AG04450 (cell line): ENCODE measurements around the gene MBLAC1. TPM values are rescaled to one million over a fixed set of nuclear protein-coding genes. Genes with fewer than 3 reads are reported as not detected.
"Not testable (repeated sequence)": the region's sequence is repeated elsewhere in the genome, so short reads cannot be mapped to it uniquely, and the experiment has no call there.

Experiments
- CTCF ChIA-PET: fragments of 300-600, 350-600 bp; formaldehyde crosslinking; extraction: SDS; loops from one replicate; lab custom pipeline; 2022; ENCODE audit warnings: antibody characterized with exemption, inconsistent platforms; lab: Charles Lee
- POLR2A ChIA-PET: fragments of 350-600 bp; formaldehyde crosslinking; extraction: SDS; loops from one replicate; lab custom pipeline; 2021; ENCODE audit warnings: antibody characterized with exemption, inconsistent platforms; lab: Yijun Ruan, JAX
- DNase-seq: peaks from one replicate; pipeline ENCODE4 v3.0.0-alpha.2; 2011; ENCODE audit warnings: low read depth, low spot score
- H3K27ac ChIP-seq: one replicate; pipeline ENCODE4 v1.5.1; 2012; ENCODE audit warnings: low read depth, low read length, control low read depth
- H3K27me3 ChIP-seq: one replicate; pipeline ENCODE4 v1.6.0; 2012; ENCODE audit warnings: low read length; ENCODE audit not compliant: control insufficient read depth, insufficient read depth
- H3K4me3 ChIP-seq: 2 replicates; pipeline ENCODE4 v1.5.1; 2011; ENCODE audit warnings: mild to moderate bottlenecking, low read depth, low read length, control low read depth
- H3K9me3 ChIP-seq: 2 replicates; pipeline ENCODE4 v1.5.1; 2012; ENCODE audit warnings: low read length; ENCODE audit not compliant: control insufficient read depth, insufficient read depth
- polyA plus RNA-seq: library from polyadenylated mRNA; depleted of rRNA; stranded (reverse); fragments of >200 nt; gene quantifications from 2 replicates; pipeline ENCODE4 v1.2.3, GENCODE V29; 2011
- TF ChIP-seq, protein P1 (sequence below): IDR thresholded peaks from 2 replicates; pipeline ENCODE4 v1.5.1; 2011; ENCODE audit warnings: low read depth, low read length, control low read depth, inconsistent platforms

MBLAC1 gene
- polyA plus RNA-seq, 1 experiment = 0.55 TPM

DNA sequence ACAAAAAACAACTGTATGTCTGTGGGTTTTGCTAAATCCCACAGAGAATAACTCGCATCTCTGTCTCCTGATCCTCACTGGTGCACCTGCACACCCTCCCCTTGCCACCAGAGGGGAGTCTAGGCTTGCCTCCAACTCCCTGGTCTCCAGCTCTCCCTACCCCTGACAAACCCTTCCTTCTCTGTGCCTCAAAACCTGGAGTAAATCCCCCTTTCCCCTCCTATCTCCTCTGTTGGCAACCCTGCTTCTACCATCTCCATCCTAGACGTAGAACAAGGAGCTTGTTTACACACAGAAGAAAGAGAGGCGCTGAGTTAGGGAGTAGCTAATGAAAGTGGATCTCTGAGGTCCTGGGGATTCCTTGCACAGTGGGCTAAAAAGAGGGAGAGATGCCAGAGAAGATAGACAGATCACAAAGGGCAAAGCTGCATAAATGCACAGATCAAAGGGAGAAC, 6.0 kb downstream of the MBLAC1 start:
- ChIA-PET CTCF (interaction anchor here (0.6 to 5.4 kb wide), 31 partner anchors 9 to 317 kb away, joined by 3 to 65 read pairs (median 5); partner anchors contain the start of genes AP4M1, GAL3ST4, LAMTOR4 and PVRIG), POLR2A (no interaction called here)
- Histone ChIP-seq H3K27ac (no peak overlapping the region), H3K9me3 (no peaks in the 10 kb centered on the region), H3K4me3 (no peak overlapping the region), H3K27me3 (no peaks in the 10 kb centered on the region)
- TF ChIP-seq, protein P1, sequence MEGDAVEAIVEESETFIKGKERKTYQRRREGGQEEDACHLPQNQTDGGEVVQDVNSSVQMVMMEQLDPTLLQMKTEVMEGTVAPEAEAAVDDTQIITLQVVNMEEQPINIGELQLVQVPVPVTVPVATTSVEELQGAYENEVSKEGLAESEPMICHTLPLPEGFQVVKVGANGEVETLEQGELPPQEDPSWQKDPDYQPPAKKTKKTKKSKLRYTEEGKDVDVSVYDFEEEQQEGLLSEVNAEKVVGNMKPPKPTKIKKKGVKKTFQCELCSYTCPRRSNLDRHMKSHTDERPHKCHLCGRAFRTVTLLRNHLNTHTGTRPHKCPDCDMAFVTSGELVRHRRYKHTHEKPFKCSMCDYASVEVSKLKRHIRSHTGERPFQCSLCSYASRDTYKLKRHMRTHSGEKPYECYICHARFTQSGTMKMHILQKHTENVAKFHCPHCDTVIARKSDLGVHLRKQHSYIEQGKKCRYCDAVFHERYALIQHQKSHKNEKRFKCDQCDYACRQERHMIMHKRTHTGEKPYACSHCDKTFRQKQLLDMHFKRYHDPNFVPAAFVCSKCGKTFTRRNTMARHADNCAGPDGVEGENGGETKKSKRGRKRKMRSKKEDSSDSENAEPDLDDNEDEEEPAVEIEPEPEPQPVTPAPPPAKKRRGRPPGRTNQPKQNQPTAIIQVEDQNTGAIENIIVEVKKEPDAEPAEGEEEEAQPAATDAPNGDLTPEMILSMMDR = peak; percentile 98
- DNase-seq = no peak

- H3K27me3 ChIP-seq = peaks cover 3% of the 10 kb centered on the region
- H3K9me3 ChIP-seq = no peaks in the 10 kb centered on the region
- DNase-seq = no peak
- no peak overlapping the region for H3K27ac ChIP-seq
- POLR2A ChIA-PET = no interaction called here
- H3K4me3 ChIP-seq = no peak overlapping the region
- CTCF ChIA-PET = interaction anchor here (1.3 to 1.4 kb wide), 2 partner anchors 52 to 80 kb away, joined by 3 to 6 read pairs; no protein-coding TSS in a partner anchor
- TF ChIP-seq, protein P1 = no peak
These were observed 11.3 kb downstream of the MBLAC1 start for GRCh38 chr7:100137851-100138760.

DNA sequence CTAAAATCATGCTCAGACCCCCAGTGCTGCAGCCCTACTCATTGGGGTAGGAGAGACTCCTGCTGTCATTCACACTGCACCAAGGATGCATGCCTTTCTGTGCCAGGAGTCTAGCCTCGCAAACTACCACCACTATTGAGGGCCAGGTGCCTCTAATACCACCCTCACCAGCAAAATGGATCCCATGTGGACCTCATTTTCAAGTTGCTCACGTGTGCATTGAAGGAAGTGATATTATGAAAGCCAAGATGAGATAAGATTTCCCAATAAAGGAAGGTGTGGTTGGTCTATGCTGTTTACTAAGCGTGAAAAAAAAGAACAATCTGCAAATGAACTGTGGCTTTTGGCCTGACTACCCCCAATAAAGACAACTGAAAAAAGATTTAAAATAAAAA, 14.8 kb downstream of the MBLAC1 start:
- DNase-seq = no peak
- no peak overlapping the region for H3K4me3 ChIP-seq
- ChIA-PET CTCF (interaction anchor here (2.0 to 2.3 kb wide), 2 partner anchors 8 to 10 kb away, joined by 7 to 30 read pairs; no protein-coding TSS in a partner anchor), POLR2A (no interaction called here)
- no peak overlapping the region for H3K27ac ChIP-seq
- TF ChIP-seq, protein P1 = no peak
- H3K9me3 ChIP-seq = no peaks in the 10 kb centered on the region
- peaks cover 3% of the 10 kb centered on the region for H3K27me3 ChIP-seq

- POLR2A ChIA-PET = no interaction called here
- CTCF ChIA-PET = interaction anchor here (2.0 to 2.3 kb wide), 2 partner anchors 9 to 11 kb away, joined by 7 to 30 read pairs; no protein-coding TSS in a partner anchor
- Histone ChIP-seq H3K27me3 (peaks cover 3% of the 10 kb centered on the region), H3K4me3 (no peak overlapping the region), H3K9me3 (no peaks in the 10 kb centered on the region), H3K27ac (no peak overlapping the region)
- DNase-seq = no peak
- TF ChIP-seq, protein P1 = no peak
These were observed 15.7 kb downstream of the MBLAC1 start for GRCh38 chr7:100142461-100142860.

DNA sequence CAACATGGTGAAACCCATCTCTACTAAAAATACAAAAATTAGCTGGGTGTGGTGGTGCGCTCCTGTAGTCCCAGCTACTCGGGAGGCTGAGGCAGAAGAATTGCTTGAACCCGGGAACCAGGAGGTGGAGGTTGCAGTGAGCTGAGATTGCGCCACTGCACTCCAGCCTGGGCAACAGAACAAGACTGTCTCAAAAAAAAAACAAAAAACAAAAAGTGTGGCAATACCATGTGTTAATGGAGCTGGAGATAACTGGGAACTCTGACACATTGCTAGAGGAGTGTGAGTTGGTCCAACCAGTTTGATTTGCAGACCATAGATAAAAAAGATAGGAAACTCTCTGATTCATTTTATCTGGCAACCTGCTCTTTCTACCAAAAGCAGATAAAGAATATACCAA, 19.6 kb downstream of the MBLAC1 start:
- H3K4me3 ChIP-seq, DNase-seq, H3K9me3 ChIP-seq, H3K27me3 ChIP-seq, H3K27ac ChIP-seq, POLR2A ChIA-PET: not testable (repeated sequence)
- CTCF ChIA-PET = interaction anchor here (0.6 to 3.2 kb wide), 3 partner anchors 11 to 202 kb away, joined by 3 to 32 read pairs (median 3); no protein-coding TSS in a partner anchor
